ENCODE data around the gene NCCRP1. TPM values are rescaled to one million over a fixed set of nuclear protein-coding genes. Genes with fewer than 3 reads are reported as not detected.

Gene NCCRP1
- total and polyA plus RNA-seq, 2 donors (not counting 1 experiment from before 2014, with no cell fraction given), result not detected

GRCh38 chr19:39177736-39178135 lies 19.0 kb upstream of the NCCRP1 start:
- Histone ChIP-seq H3K4me2 (ENCODE audit: extremely low read depth, insufficient read depth, low read length) (no peak overlapping the region), H2AFZ (ENCODE audit: low read length) (no peak overlapping the region), H3K36me3 (ENCODE audit: control insufficient read depth, insufficient read depth, low read length) (peaks cover 10% of the 10 kb centered on the region), H3K4me3 (replicated peaks in 1 of 4; ENCODE audit: control extremely low read depth in 1 of 4, insufficient read depth in 1 of 4, low read depth in 3 of 4, low read length in 4 of 4) (no peak overlapping the region), H3K27me3 (ENCODE audit: control insufficient read depth, insufficient read depth, low read length) (no peaks in the 10 kb centered on the region), H3K9me3 (ENCODE audit: control insufficient read depth, insufficient read depth, low read depth, low read length) (no peaks in the 10 kb centered on the region), H3K79me2 (ENCODE audit: control insufficient read depth, insufficient read depth, low read length) (no peaks in the 10 kb centered on the region), H3K9ac (ENCODE audit: insufficient read depth, low read length) (no peak overlapping the region), H4K20me1 (ENCODE audit: control insufficient read depth, extremely low read depth, insufficient read depth, low read length) (no peaks in the 10 kb centered on the region), H3K27ac (ENCODE audit: insufficient read depth, low read length) (no peak overlapping the region), H3K4me1 (ENCODE audit: control insufficient read depth, extremely low read depth, insufficient read depth, low read length) (no peaks in the 10 kb centered on the region)
- no peak for DNase-seq (ENCODE audit: low read depth in 2 of 2)
- TF ChIP-seq EZH2 (IDR thresholded peaks at IDR 0.05; ENCODE audit: low read length, missing control alignments), result no peak
- no peak for TF ChIP-seq CTCF (conservative IDR thresholded peaks at IDR 0.05 in 1 of 2, IDR thresholded peaks at IDR 0.05 in 1 of 2; ENCODE audit: low read depth in 1 of 2, low read length in 2 of 2)

GRCh38 chr19:39178296-39179006 lies 18.3 kb upstream of the NCCRP1 start:
- Histone ChIP-seq H4K20me1 (ENCODE audit: control insufficient read depth, extremely low read depth, insufficient read depth, low read length) (no peaks in the 10 kb centered on the region), H3K27ac (ENCODE audit: insufficient read depth, low read length) (no peak overlapping the region), H3K9ac (ENCODE audit: insufficient read depth, low read length) (no peak overlapping the region), H3K4me1 (ENCODE audit: control insufficient read depth, extremely low read depth, insufficient read depth, low read length) (no peaks in the 10 kb centered on the region), H3K36me3 (ENCODE audit: control insufficient read depth, insufficient read depth, low read length) (peaks cover 10% of the 10 kb centered on the region), H3K79me2 (ENCODE audit: control insufficient read depth, insufficient read depth, low read length) (no peaks in the 10 kb centered on the region), H3K4me2 (ENCODE audit: extremely low read depth, insufficient read depth, low read length) (no peak overlapping the region), H3K4me3 (replicated peaks in 1 of 4; ENCODE audit: control extremely low read depth in 1 of 4, insufficient read depth in 1 of 4, low read depth in 3 of 4, low read length in 4 of 4) (no peak overlapping the region), H3K9me3 (ENCODE audit: control insufficient read depth, insufficient read depth, low read depth, low read length) (no peaks in the 10 kb centered on the region), H3K27me3 (ENCODE audit: control insufficient read depth, insufficient read depth, low read length) (no peaks in the 10 kb centered on the region), H2AFZ (ENCODE audit: low read length) (no peak overlapping the region)
- DNase-seq (ENCODE audit: low read depth in 2 of 2), result no peak
- no peak for TF ChIP-seq EZH2 (IDR thresholded peaks at IDR 0.05; ENCODE audit: low read length, missing control alignments)
- TF ChIP-seq CTCF (conservative IDR thresholded peaks at IDR 0.05 in 1 of 2, IDR thresholded peaks at IDR 0.05 in 1 of 2; ENCODE audit: low read depth in 1 of 2, low read length in 2 of 2), result no peak

- Histone ChIP-seq H3K4me3 (replicated peaks in 1 of 4; ENCODE audit: control extremely low read depth in 1 of 4, insufficient read depth in 1 of 4, low read depth in 3 of 4, low read length in 4 of 4) (no peak overlapping the region), H3K27ac (ENCODE audit: insufficient read depth, low read length) (no peak overlapping the region), H3K9me3 (ENCODE audit: control insufficient read depth, insufficient read depth, low read depth, low read length) (no peaks in the 10 kb centered on the region), H4K20me1 (ENCODE audit: control insufficient read depth, extremely low read depth, insufficient read depth, low read length) (no peaks in the 10 kb centered on the region), H2AFZ (ENCODE audit: low read length) (no peak overlapping the region), H3K79me2 (ENCODE audit: control insufficient read depth, insufficient read depth, low read length) (no peaks in the 10 kb centered on the region), H3K4me1 (ENCODE audit: control insufficient read depth, extremely low read depth, insufficient read depth, low read length) (no peaks in the 10 kb centered on the region), H3K4me2 (ENCODE audit: extremely low read depth, insufficient read depth, low read length) (no peak overlapping the region), H3K9ac (ENCODE audit: insufficient read depth, low read length) (no peak overlapping the region), H3K36me3 (ENCODE audit: control insufficient read depth, insufficient read depth, low read length) (peaks cover 8% of the 10 kb centered on the region), H3K27me3 (ENCODE audit: control insufficient read depth, insufficient read depth, low read length) (no peaks in the 10 kb centered on the region)
- no peak for TF ChIP-seq EZH2 (IDR thresholded peaks at IDR 0.05; ENCODE audit: low read length, missing control alignments)
- TF ChIP-seq CTCF (conservative IDR thresholded peaks at IDR 0.05 in 1 of 2, IDR thresholded peaks at IDR 0.05 in 1 of 2; ENCODE audit: low read depth in 1 of 2, low read length in 2 of 2), result no peak
- DNase-seq (ENCODE audit: low read depth in 2 of 2), result no peak
These were observed 17.0 kb upstream of the NCCRP1 start for GRCh38 chr19:39179754-39180153.
